HL-60 (cell line): ENCODE results near the gene UBA5.

Source experiments
- DNase-seq, 2 experiments: peaks; one replicate each; pipeline ENCODE4 v3.0.0-alpha.2; 2010 to 2020; ENCODE audit warnings: low read depth in 1 of 2, low spot score in 1 of 2
- H3K27ac ChIP-seq: fragments of 250-450 bp; sonication (Bioruptor Pico); replicated peaks from 2 replicates; pipeline ENCODE4 v1.5.1; 2020; ENCODE audit warnings: mild to moderate bottlenecking, moderate library complexity
- H3K27me3 ChIP-seq: fragments of 250-450 bp; sonication (Bioruptor Pico); 2 replicates; pipeline ENCODE4 v1.5.1; 2021; ENCODE audit warnings: mild to moderate bottlenecking, moderate library complexity; ENCODE audit not compliant: insufficient read depth, poor library complexity, severe bottlenecking
- H3K4me3 ChIP-seq: replicated peaks from 2 replicates; pipeline ENCODE4 v1.5.1; 2011; ENCODE audit warnings: mild to moderate bottlenecking, control low read depth, low read length; ENCODE audit not compliant: insufficient read depth
- CTCF ChIP-seq: IDR thresholded peaks from one replicate; pipeline ENCODE4 v1.5.1; 2011; ENCODE audit warnings: low read length, control low read depth, inconsistent platforms; ENCODE audit not compliant: insufficient read depth
- GABPA ChIP-seq: IDR thresholded peaks from 2 replicates; pipeline ENCODE4 v1.6.1; 2012; ENCODE audit warnings: low read depth
- POLR2AphosphoS5 ChIP-seq: IDR thresholded peaks from 2 replicates; pipeline ENCODE4 v1.6.1; 2012; ENCODE audit warnings: low read depth
- REST ChIP-seq: IDR thresholded peaks from 2 replicates; pipeline ENCODE4 v1.6.1; 2012; ENCODE audit warnings: low read depth; ENCODE audit not compliant: insufficient replicate concordance
- SPI1 ChIP-seq: IDR thresholded peaks from 2 replicates; pipeline ENCODE4 v1.6.1; 2012; ENCODE audit warnings: low read depth, mild to moderate bottlenecking, borderline replicate concordance

The UBA5 gene

GRCh38 chr3:132654721-132655120 lies 5.4 kb upstream of the UBA5 start:
- TF ChIP-seq POLR2AphosphoS5 (no peak), SPI1 (no peak), GABPA (no peak), REST (no peak)
- DNase-seq: no peak
- H3K27ac ChIP-seq: no peak overlapping the region
- no peaks in the 10 kb centered on the region for H3K27me3 ChIP-seq
- no peak overlapping the region for H3K4me3 ChIP-seq

GRCh38 chr3:132655471-132655870 lies 4.7 kb upstream of the UBA5 start:
- DNase-seq: no peak
- TF ChIP-seq POLR2AphosphoS5 (no peak), REST (no peak), SPI1 (no peak), GABPA (no peak), CTCF (no peak)
- Histone ChIP-seq H3K27ac (no peak overlapping the region), H3K4me3 (no peak overlapping the region), H3K27me3 (no peaks in the 10 kb centered on the region)

GRCh38 chr3:132657869-132658747 lies 2.0 kb upstream of the UBA5 start:
- Histone ChIP-seq H3K4me3 (no peak overlapping the region), H3K27me3 (no peaks in the 10 kb centered on the region), H3K27ac (no peak overlapping the region)
- no peak for DNase-seq
- TF ChIP-seq GABPA: no peak
- no peak for TF ChIP-seq CTCF
- TF ChIP-seq REST: no peak
- TF ChIP-seq SPI1: no peak
- no peak for TF ChIP-seq POLR2AphosphoS5
